Esophagus muscularis mucosa (tissue), 3 donors: ENCODE data around the gene CTU2.

Source experiments
- CTCF ChIP-seq, 3 experiments: fragments of 200-600 bp in 2 of 3; fragments of 450-650 bp in 1 of 3; sonication (generic) in 2 of 3; IDR thresholded peaks; one replicate each; pipeline ENCODE4 v1.5.1; 2017 to 2019; ENCODE audit warnings: antibody characterized with exemption in 3 of 3, mild to moderate bottlenecking in 2 of 3, moderate library complexity in 1 of 3
- POLR2A ChIP-seq: fragments of 450-650 bp; IDR thresholded peaks from one replicate; pipeline ENCODE4 v1.6.1; 2017; ENCODE audit warnings: antibody characterized with exemption, moderate library complexity, mild to moderate bottlenecking, low read depth

GRCh38 chr16:88702371-88703210 lies 3.7 kb upstream of the CTU2 start:
- TF ChIP-seq CTCF (IDR thresholded peaks at IDR 0.05): no peak
- no peak for TF ChIP-seq POLR2A
